Left ventricle myocardium superior (tissue), 1 donor: Measurements from ENCODE around the gene KIDINS220. TPM values are rescaled to one million over a fixed set of nuclear protein-coding genes. Genes with fewer than 3 reads are reported as not detected.

ENCODE experiments used
- ATAC-seq: fragments of 200-7000 bp; cut with Tn5 transposase; one replicate; pipeline ENCODE4 v1.9.1; 2020; ENCODE audit warnings: mild to moderate bottlenecking, moderate library complexity
- DNase-seq: peaks from one replicate; pipeline ENCODE4 v3.0.0-alpha.2; 2020
- intact Hi-C: fragments of 100-400 bp; cut with micrococcal nuclease; formaldehyde crosslinking; loops from one replicate; pipeline ENCODE4 v1.11.0; 2022
- total RNA-seq: library from RNA; stranded (reverse); fragmentation: NEBNext Ultra II Directional; extraction: Animal tissue kit (Norgen Biotek cat#: 25700); gene quantifications from one replicate; pipeline ENCODE4 v1.2.1, GENCODE V29; 2021
- donor health status: DM: no; HTN: yes; CAD: no; lungs with severe emphysema.

The KIDINS220 gene
- total RNA-seq, 1 donor from 2014 or later, result 55.3 TPM

GRCh38 chr2:8855010-8855409 lies 17.6 kb upstream of the KIDINS220 start:
- intact Hi-C loops, result no loop called here
- no peak for DNase-seq
- ATAC-seq, result no peak

- ATAC-seq (no peak), DNase-seq (no peak)
- intact Hi-C loops, result no loop called here
Measured at GRCh38 chr2:8853426-8853825, 16.0 kb upstream of the KIDINS220 start.

- DNase-seq, result no peak
- ATAC-seq, result peak; percentile 24
- intact Hi-C loops, result no loop called here
Measured at GRCh38 chr2:8851811-8852560, 14.6 kb upstream of the KIDINS220 start.

GRCh38 chr2:8850845-8851487 lies 13.6 kb upstream of the KIDINS220 start:
- ATAC-seq (no peak), DNase-seq (no peak)
- intact Hi-C loops, result no loop called here

GRCh38 chr2:8849327-8849726 lies 11.9 kb upstream of the KIDINS220 start:
- ATAC-seq, result no peak
- intact Hi-C loops, result no loop called here
- no peak for DNase-seq

- no peak for DNase-seq
- no peak for ATAC-seq
- intact Hi-C loops, result no loop called here
Measured at GRCh38 chr2:8848328-8849100, 11.1 kb upstream of the KIDINS220 start.

GRCh38 chr2:8847400-8847799 lies 10.0 kb upstream of the KIDINS220 start:
- DNase-seq (no peak), ATAC-seq (no peak)
- intact Hi-C loops, result no loop called here

- DNase-seq (no peak), ATAC-seq (no peak)
- intact Hi-C loops, result no loop called here
Measured at GRCh38 chr2:8841932-8842331, 4.5 kb upstream of the KIDINS220 start.

- DNase-seq (no peak), ATAC-seq (no peak)
- intact Hi-C loops, result no loop called here
Measured at GRCh38 chr2:8840475-8841091, 3.2 kb upstream of the KIDINS220 start.

GRCh38 chr2:8839189-8839965 lies 2.0 kb upstream of the KIDINS220 start:
- intact Hi-C loops, result no loop called here
- DNase-seq, result no peak
- ATAC-seq, result no peak

- intact Hi-C loops, result no loop called here
- DNase-seq (no peak), ATAC-seq (peak; percentile 7)
Measured at GRCh38 chr2:8837795-8838140, 355 bp upstream of the KIDINS220 start.

GRCh38 chr2:8835279-8835678 lies 2.1 kb downstream of the KIDINS220 start:
- ATAC-seq (no peak), DNase-seq (no peak)
- intact Hi-C loops, result no loop called here

- intact Hi-C loops, result no loop called here
- no peak for ATAC-seq
Measured at GRCh38 chr2:8833853-8834252, 3.6 kb downstream of the KIDINS220 start.

GRCh38 chr2:8831516-8831915 lies 5.9 kb downstream of the KIDINS220 start:
- intact Hi-C loops, result no loop called here
- ATAC-seq (peak; percentile 9), DNase-seq (no peak)

More at GRCh38 chr2:8833853-8834252, 3.6 kb downstream of the KIDINS220 start:
- no peak for DNase-seq

GRCh38 chr2:8827729-8828128 lies 9.7 kb downstream of the KIDINS220 start:
- ATAC-seq, result no peak
- intact Hi-C loops, result no loop called here
- DNase-seq, result no peak

GRCh38 chr2:8822218-8822617 lies 15.2 kb downstream of the KIDINS220 start:
- DNase-seq (no peak), ATAC-seq (peak; percentile 10)
- intact Hi-C loops, result no loop called here

GRCh38 chr2:8821276-8822217 lies 15.9 kb downstream of the KIDINS220 start:
- intact Hi-C loops, result no loop called here
- peak; percentile 91 for ATAC-seq
- DNase-seq, result peak; percentile 53

GRCh38 chr2:8819948-8820347 lies 17.5 kb downstream of the KIDINS220 start:
- DNase-seq, result no peak
- peak; percentile 29 for ATAC-seq
- intact Hi-C loops, result no loop called here
